Breast epithelium (tissue), 3 donors: ENCODE measurements around the gene KANSL2.

ENCODE experiments used
- CTCF ChIP-seq, 3 donors: fragments of 450-650 bp; IDR thresholded peaks; one replicate each; pipeline ENCODE4 v1.5.1; 2016 to 2017; ENCODE audit warnings: antibody characterized with exemption in 3 of 3, mild to moderate bottlenecking in 3 of 3, moderate library complexity in 3 of 3
- POLR2A ChIP-seq: fragments of 450-650 bp; IDR thresholded peaks from one replicate; pipeline ENCODE4 v1.6.1; 2016; ENCODE audit warnings: antibody characterized with exemption, mild to moderate bottlenecking, moderate library complexity
- POLR2AphosphoS5 ChIP-seq, 3 donors: sonication (generic); formaldehyde crosslinking; IDR thresholded peaks; one replicate each; pipeline ENCODE4 v1.6.1; 2017; ENCODE audit warnings: antibody characterized with exemption in 3 of 3

GRCh38 chr12:48686615-48687334 is 4.7 kb upstream of the KANSL2 start:
- TF ChIP-seq POLR2A (no peak), CTCF (IDR thresholded peaks at IDR 0.05) (no peak), POLR2AphosphoS5 (IDR thresholded peaks at IDR 0.05) (no peak)
